DND-41 (cell line): ENCODE results near the gene LYRM4.

Source experiments
- CTCF ChIP-seq: IDR thresholded peaks from 2 replicates; pipeline ENCODE4 v1.5.1; 2012; ENCODE audit warnings: borderline replicate concordance, low read length, moderate library complexity, mild to moderate bottlenecking; ENCODE audit not compliant: poor library complexity, severe bottlenecking; ENCODE audit errors: extremely low read depth
- EZH2 ChIP-seq: IDR thresholded peaks from 3 replicates; pipeline ENCODE4 v1.6.1; 2012; ENCODE audit warnings: borderline replicate concordance, low read depth, mild to moderate bottlenecking, moderate library complexity, low read length, inconsistent platforms; ENCODE audit not compliant: severe bottlenecking

- no peak for TF ChIP-seq CTCF
- no peak for TF ChIP-seq EZH2
These were observed 155.6 kb downstream of the LYRM4 start for GRCh38 chr6:5105146-5105545.
